WTC11 (cell line): ENCODE results near the gene ZNF688. TPM values are rescaled to one million over a fixed set of nuclear protein-coding genes. Genes with fewer than 3 reads are reported as not detected.

ENCODE experiments used
- ATAC-seq: fragments of 200-7000 bp; cut with Tn5 transposase; 2 replicates; pipeline ENCODE4 v1.10.0; 2021; ENCODE audit warnings: mild to moderate bottlenecking, moderate library complexity
- CTCF ChIA-PET: fragments of 300-600 bp; sonication (Branson Sonifier 250); formaldehyde crosslinking; loops from one replicate; lab custom pipeline; 2021; ENCODE audit warnings: antibody characterized with exemption; lab: Charles Lee
- POLR2A ChIA-PET: fragments of 350-600 bp; sonication (Branson Sonifier 250); formaldehyde crosslinking; loops from one replicate; lab custom pipeline; 2021; ENCODE audit warnings: antibody characterized with exemption; lab: Charles Lee
- DNase-seq: peaks from one replicate; pipeline ENCODE4 v3.0.0; 2021; ENCODE audit warnings: low spot score
- H3K27ac Mint-ChIP-seq: 2 replicates; pipeline ENCODE4 v1.8.0; 2021; ENCODE audit warnings: mixed read lengths
- H3K27me3 Mint-ChIP-seq: 2 replicates; pipeline ENCODE4 v1.8.0; 2021; ENCODE audit warnings: low read depth, mild to moderate bottlenecking, moderate library complexity, mixed read lengths
- H3K36me3 Mint-ChIP-seq: 2 replicates; pipeline ENCODE4 v1.8.0; 2021; ENCODE audit warnings: mixed read lengths
- H3K4me1 Mint-ChIP-seq: 2 replicates; pipeline ENCODE4 v1.8.0; 2022; ENCODE audit warnings: mixed read lengths
- H3K4me3 Mint-ChIP-seq: 2 replicates; pipeline ENCODE4 v1.8.0; 2021; ENCODE audit warnings: mild to moderate bottlenecking, moderate library complexity, mixed read lengths
- H3K9me3 Mint-ChIP-seq: 2 replicates; pipeline ENCODE4 v1.8.0; 2021; ENCODE audit warnings: mixed read lengths
- CBFB ChIP-seq: sonication (generic); formaldehyde crosslinking; IDR thresholded peaks from 2 replicates; pipeline ENCODE4 v1.8.1; 2022; ENCODE audit warnings: mild to moderate bottlenecking, low read depth, missing genetic modification reagents
- CREM ChIP-seq: sonication (generic); formaldehyde crosslinking; IDR thresholded peaks from 2 replicates; pipeline ENCODE4 v1.8.1; 2022; ENCODE audit warnings: mild to moderate bottlenecking, missing genetic modification reagents, moderate library complexity
- E2F5 ChIP-seq: sonication (generic); formaldehyde crosslinking; IDR thresholded peaks from 2 replicates; pipeline ENCODE4 v1.8.1; 2022; ENCODE audit warnings: mild to moderate bottlenecking, moderate library complexity, missing genetic modification reagents
- FOXP1 ChIP-seq: sonication (generic); formaldehyde crosslinking; IDR thresholded peaks from 2 replicates; pipeline ENCODE4 v1.8.0; 2022; ENCODE audit warnings: missing genetic modification reagents, mild to moderate bottlenecking, moderate library complexity, borderline replicate concordance
- HMGA2 ChIP-seq: fragments of 250-450 bp; sonication (Bioruptor Pico); IDR thresholded peaks from 2 replicates; pipeline ENCODE4 v1.4.0; 2021; ENCODE audit warnings: mild to moderate bottlenecking, moderate library complexity
- MYBL2 ChIP-seq: sonication (generic); formaldehyde crosslinking; IDR thresholded peaks from 2 replicates; pipeline ENCODE4 v1.8.1; 2023; ENCODE audit warnings: mild to moderate bottlenecking, moderate library complexity, missing genetic modification reagents
- NR1H2 ChIP-seq: sonication (generic); formaldehyde crosslinking; IDR thresholded peaks from 2 replicates; pipeline ENCODE4 v1.9.0; 2021; ENCODE audit warnings: mild to moderate bottlenecking, moderate library complexity, missing genetic modification reagents
- NR2C2 ChIP-seq: sonication (generic); formaldehyde crosslinking; IDR thresholded peaks from 2 replicates; pipeline ENCODE4 v1.8.0; 2022; ENCODE audit warnings: mild to moderate bottlenecking, missing genetic modification reagents
- RORB ChIP-seq: fragments of 250-450 bp; sonication (Bioruptor Pico); IDR thresholded peaks from 2 replicates; pipeline ENCODE4 v1.9.0; 2021; ENCODE audit warnings: mild to moderate bottlenecking
- ZNF416 ChIP-seq: fragments of 250-450 bp; sonication (Bioruptor Pico); IDR thresholded peaks from 2 replicates; pipeline ENCODE4 v1.9.0; 2021; ENCODE audit warnings: mild to moderate bottlenecking, inconsistent platforms
- total RNA-seq: library from RNA; stranded (reverse); gene quantifications from 3 replicates; pipeline ENCODE4 v1.2.3, GENCODE V29; 2021
- TF ChIP-seq, protein P1 (sequence below): sonication (generic); formaldehyde crosslinking; IDR thresholded peaks from 2 replicates; pipeline ENCODE4 v1.8.0; 2023; ENCODE audit warnings: missing genetic modification reagents
- TF ChIP-seq, protein P2 (sequence below): sonication (generic); formaldehyde crosslinking; IDR thresholded peaks from 2 replicates; pipeline ENCODE4 v1.8.0; 2023; ENCODE audit warnings: mild to moderate bottlenecking, missing genetic modification reagents
- TF ChIP-seq, protein P3 (sequence below): sonication (generic); formaldehyde crosslinking; IDR thresholded peaks from 2 replicates; pipeline ENCODE4 v1.8.0; 2022; ENCODE audit warnings: missing genetic modification reagents

Gene ZNF688
- total RNA-seq, 1 experiment from 2014 or later: 4.2 TPM

- H3K36me3 Mint-ChIP-seq: peaks cover 16% of the 10 kb centered on the region
- TF ChIP-seq, protein P1, sequence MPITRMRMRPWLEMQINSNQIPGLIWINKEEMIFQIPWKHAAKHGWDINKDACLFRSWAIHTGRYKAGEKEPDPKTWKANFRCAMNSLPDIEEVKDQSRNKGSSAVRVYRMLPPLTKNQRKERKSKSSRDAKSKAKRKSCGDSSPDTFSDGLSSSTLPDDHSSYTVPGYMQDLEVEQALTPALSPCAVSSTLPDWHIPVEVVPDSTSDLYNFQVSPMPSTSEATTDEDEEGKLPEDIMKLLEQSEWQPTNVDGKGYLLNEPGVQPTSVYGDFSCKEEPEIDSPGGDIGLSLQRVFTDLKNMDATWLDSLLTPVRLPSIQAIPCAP (CRISPR knock-in tag): no peak
- TF ChIP-seq ZNF416 (no peak), HMGA2 (CRISPR knock-in tag) (no peak), CREM (CRISPR knock-in tag) (no peak), CBFB (CRISPR knock-in tag) (no peak), MYBL2 (CRISPR knock-in tag) (no peak), E2F5 (CRISPR knock-in tag) (no peak)
- TF ChIP-seq, protein P2, sequence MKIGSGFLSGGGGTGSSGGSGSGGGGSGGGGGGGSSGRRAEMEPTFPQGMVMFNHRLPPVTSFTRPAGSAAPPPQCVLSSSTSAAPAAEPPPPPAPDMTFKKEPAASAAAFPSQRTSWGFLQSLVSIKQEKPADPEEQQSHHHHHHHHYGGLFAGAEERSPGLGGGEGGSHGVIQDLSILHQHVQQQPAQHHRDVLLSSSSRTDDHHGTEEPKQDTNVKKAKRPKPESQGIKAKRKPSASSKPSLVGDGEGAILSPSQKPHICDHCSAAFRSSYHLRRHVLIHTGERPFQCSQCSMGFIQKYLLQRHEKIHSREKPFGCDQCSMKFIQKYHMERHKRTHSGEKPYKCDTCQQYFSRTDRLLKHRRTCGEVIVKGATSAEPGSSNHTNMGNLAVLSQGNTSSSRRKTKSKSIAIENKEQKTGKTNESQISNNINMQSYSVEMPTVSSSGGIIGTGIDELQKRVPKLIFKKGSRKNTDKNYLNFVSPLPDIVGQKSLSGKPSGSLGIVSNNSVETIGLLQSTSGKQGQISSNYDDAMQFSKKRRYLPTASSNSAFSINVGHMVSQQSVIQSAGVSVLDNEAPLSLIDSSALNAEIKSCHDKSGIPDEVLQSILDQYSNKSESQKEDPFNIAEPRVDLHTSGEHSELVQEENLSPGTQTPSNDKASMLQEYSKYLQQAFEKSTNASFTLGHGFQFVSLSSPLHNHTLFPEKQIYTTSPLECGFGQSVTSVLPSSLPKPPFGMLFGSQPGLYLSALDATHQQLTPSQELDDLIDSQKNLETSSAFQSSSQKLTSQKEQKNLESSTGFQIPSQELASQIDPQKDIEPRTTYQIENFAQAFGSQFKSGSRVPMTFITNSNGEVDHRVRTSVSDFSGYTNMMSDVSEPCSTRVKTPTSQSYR (CRISPR knock-in tag): no peak
- H3K4me1 Mint-ChIP-seq: peaks cover 27% of the 10 kb centered on the region
- no peaks in the 10 kb centered on the region for H3K9me3 Mint-ChIP-seq
- ChIA-PET CTCF (interaction anchor here (0.5 to 4.7 kb wide), 9 partner anchors 24 to 421 kb away, joined by 3 to 41 read pairs (median 11); partner anchors contain the start of genes DCTPP1, ZNF688, ZNF764 and ZNF785), POLR2A (interaction anchor here (0.6 to 3.1 kb wide), 6 partner anchors 15 to 77 kb away, joined by 3 to 42 read pairs (median 4); partner anchors contain the start of genes ZNF688, ZNF689 and ZNF764)
- DNase-seq (no peak), ATAC-seq (peak; percentile 5)
- no peaks in the 10 kb centered on the region for H3K27me3 Mint-ChIP-seq
- H3K27ac Mint-ChIP-seq: peak overlapping the region; percentile 36; the same call in 1 of the 2 replicates
- H3K4me3 Mint-ChIP-seq: peak overlapping the region; percentile 95
Measured at GRCh38 chr16:30533748-30534367, 37.7 kb downstream of the ZNF688 start.

DNA sequence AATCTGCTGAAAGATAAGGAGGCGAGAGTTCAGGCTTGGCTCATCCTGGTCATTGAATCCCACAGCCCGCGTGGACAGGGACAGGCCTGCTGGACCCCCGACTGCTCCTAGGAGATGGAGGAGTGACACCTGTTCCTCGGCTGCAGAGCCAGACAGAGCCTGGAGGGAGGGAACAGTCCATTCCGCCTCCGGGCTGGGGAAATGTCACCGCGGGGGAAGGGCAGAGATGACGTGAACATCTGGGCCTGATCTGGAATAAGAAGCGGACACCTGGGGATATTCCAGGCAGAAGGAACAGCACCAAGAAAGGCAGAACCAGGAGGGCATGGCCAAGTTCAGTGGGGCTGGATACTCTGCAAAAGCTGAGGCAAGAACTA lies 38.4 kb downstream of the ZNF688 start:
- ChIA-PET CTCF (interaction anchor here (1.5 to 4.7 kb wide), 2 partner anchors 53 to 82 kb away, joined by 3 to 30 read pairs; partner anchors contain the start of gene ZNF785), POLR2A (interaction anchor here (1.0 to 3.1 kb wide), 2 partner anchors 14 to 25 kb away, joined by 3 to 42 read pairs; partner anchors contain the start of gene ZNF764)
- DNase-seq (no peak), ATAC-seq (no peak)
- no peak for TF ChIP-seq FOXP1 (CRISPR knock-in tag)
- no peak for TF ChIP-seq HMGA2 (CRISPR knock-in tag)
- no peak for TF ChIP-seq NR2C2
- TF ChIP-seq RORB (CRISPR knock-in tag): no peak
- no peak for TF ChIP-seq E2F5 (CRISPR knock-in tag)
- TF ChIP-seq NR1H2: no peak
- TF ChIP-seq, protein P3, sequence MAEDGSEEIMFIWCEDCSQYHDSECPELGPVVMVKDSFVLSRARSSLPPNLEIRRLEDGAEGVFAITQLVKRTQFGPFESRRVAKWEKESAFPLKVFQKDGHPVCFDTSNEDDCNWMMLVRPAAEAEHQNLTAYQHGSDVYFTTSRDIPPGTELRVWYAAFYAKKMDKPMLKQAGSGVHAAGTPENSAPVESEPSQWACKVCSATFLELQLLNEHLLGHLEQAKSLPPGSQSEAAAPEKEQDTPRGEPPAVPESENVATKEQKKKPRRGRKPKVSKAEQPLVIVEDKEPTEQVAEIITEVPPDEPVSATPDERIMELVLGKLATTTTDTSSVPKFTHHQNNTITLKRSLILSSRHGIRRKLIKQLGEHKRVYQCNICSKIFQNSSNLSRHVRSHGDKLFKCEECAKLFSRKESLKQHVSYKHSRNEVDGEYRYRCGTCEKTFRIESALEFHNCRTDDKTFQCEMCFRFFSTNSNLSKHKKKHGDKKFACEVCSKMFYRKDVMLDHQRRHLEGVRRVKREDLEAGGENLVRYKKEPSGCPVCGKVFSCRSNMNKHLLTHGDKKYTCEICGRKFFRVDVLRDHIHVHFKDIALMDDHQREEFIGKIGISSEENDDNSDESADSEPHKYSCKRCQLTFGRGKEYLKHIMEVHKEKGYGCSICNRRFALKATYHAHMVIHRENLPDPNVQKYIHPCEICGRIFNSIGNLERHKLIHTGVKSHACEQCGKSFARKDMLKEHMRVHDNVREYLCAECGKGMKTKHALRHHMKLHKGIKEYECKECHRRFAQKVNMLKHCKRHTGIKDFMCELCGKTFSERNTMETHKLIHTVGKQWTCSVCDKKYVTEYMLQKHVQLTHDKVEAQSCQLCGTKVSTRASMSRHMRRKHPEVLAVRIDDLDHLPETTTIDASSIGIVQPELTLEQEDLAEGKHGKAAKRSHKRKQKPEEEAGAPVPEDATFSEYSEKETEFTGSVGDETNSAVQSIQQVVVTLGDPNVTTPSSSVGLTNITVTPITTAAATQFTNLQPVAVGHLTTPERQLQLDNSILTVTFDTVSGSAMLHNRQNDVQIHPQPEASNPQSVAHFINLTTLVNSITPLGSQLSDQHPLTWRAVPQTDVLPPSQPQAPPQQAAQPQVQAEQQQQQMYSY (CRISPR knock-in tag): peak; percentile 20; the same call in 1 of the 2 replicates
- Mint-ChIP-seq H3K27ac (peak overlapping the region; percentile 84), H3K4me3 (peak overlapping the region; percentile 68), H3K27me3 (no peaks in the 10 kb centered on the region), H3K9me3 (no peaks in the 10 kb centered on the region), H3K36me3 (peaks cover 16% of the 10 kb centered on the region), H3K4me1 (peaks cover 30% of the 10 kb centered on the region)
